Dermis microvascular lymphatic vessel endothelial cell (primary cell): Measurements from ENCODE around the gene LCE2C. TPM values are rescaled to one million over a fixed set of nuclear protein-coding genes. Genes with fewer than 3 reads are reported as not detected.

Experiments
- DNase-seq, 2 donors: peaks; one replicate each; pipeline versions ENCODE4 v3.0.0 to v3.0.0-alpha.2; 2010; ENCODE audit warnings: low read depth in 2 of 2
- total RNA-seq: library from RNA; depleted of rRNA; stranded (reverse); fragments of >200 nt; gene quantifications from 2 replicates; pipeline ENCODE4 v1.2.1, GENCODE V29; 2014

LCE2C gene
- total RNA-seq, 1 donor from 2014 or later = not detected

DNA sequence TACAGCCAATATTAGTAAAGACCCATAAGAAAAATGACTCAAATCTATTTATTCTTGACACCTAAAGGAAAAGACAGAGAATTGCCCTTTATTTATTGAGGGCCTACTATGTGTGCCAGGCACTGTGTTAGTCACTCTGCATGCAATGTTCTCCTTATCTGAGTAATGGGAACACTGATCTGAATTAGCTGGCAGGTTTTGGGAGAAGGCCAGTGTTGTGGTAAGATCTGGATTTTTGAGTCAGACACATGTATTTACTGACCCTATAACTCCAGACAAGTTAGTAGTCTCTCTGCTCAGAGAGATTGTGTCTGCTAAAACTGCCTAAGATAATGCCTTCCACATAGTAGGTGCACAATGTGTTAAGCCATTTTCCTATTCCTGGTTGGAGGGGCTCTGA, 50.2 kb downstream of the LCE2C start:
- no peak for DNase-seq

Other genes starting within 250 kb of the LCE2C start
- gene LCE5A, start 164.5 kb upstream of the LCE2C start, total RNA-seq = not detected in 2 replicates
- gene CRCT1, start 160.8 kb upstream of the LCE2C start, total RNA-seq = not detected in 2 replicates
- gene LCE3E, start 108.5 kb upstream of the LCE2C start, total RNA-seq = not detected in 2 replicates
- not detected in 2 replicates for gene LCE3D, start 94.8 kb upstream of the LCE2C start, total RNA-seq
- gene LCE3C, start 75.0 kb upstream of the LCE2C start, total RNA-seq = not detected in 2 replicates
- not detected in 2 replicates for gene LCE3B, start 61.5 kb upstream of the LCE2C start, total RNA-seq
- not detected in 2 replicates for gene LCE3A, start 52.2 kb upstream of the LCE2C start, total RNA-seq
- gene LCE2D, start 11.9 kb upstream of the LCE2C start, total RNA-seq = not detected in 2 replicates
- not detected in 2 replicates for gene LCE2B, start 10.8 kb downstream of the LCE2C start, total RNA-seq
- gene LCE2A, start 23.1 kb downstream of the LCE2C start, total RNA-seq = not detected in 2 replicates
- not detected in 2 replicates for gene LCE4A, start 32.9 kb downstream of the LCE2C start, total RNA-seq
- gene KPRP, start 82.7 kb downstream of the LCE2C start, total RNA-seq = not detected in 2 replicates
- not detected in 2 replicates for gene LCE1F, start 99.9 kb downstream of the LCE2C start, total RNA-seq
- not detected in 2 replicates for gene LCE1E, start 111.0 kb downstream of the LCE2C start, total RNA-seq
- not detected in 2 replicates for gene LCE1D, start 121.4 kb downstream of the LCE2C start, total RNA-seq
- gene LCE1C, start 131.4 kb downstream of the LCE2C start, total RNA-seq = not detected in 2 replicates
- not detected in 2 replicates for gene LCE1B, start 136.7 kb downstream of the LCE2C start, total RNA-seq
- not detected in 2 replicates for gene LCE1A, start 152.2 kb downstream of the LCE2C start, total RNA-seq
- not detected in 2 replicates for gene LCE6A, start 167.6 kb downstream of the LCE2C start, total RNA-seq
- not detected in 2 replicates for gene LCE7A, start 184.7 kb downstream of the LCE2C start, total RNA-seq
- gene SMCP, start 203.0 kb downstream of the LCE2C start, total RNA-seq = not detected in 2 replicates
- gene IVL, start 233.3 kb downstream of the LCE2C start, total RNA-seq = not detected in 2 replicates